ENCODE measurements around the gene LGALS1.
"Not testable (repeated sequence)": the region's sequence is repeated elsewhere in the genome, so short reads cannot be mapped to it uniquely, and the experiment has no call there.

Gene LGALS1

DNA sequence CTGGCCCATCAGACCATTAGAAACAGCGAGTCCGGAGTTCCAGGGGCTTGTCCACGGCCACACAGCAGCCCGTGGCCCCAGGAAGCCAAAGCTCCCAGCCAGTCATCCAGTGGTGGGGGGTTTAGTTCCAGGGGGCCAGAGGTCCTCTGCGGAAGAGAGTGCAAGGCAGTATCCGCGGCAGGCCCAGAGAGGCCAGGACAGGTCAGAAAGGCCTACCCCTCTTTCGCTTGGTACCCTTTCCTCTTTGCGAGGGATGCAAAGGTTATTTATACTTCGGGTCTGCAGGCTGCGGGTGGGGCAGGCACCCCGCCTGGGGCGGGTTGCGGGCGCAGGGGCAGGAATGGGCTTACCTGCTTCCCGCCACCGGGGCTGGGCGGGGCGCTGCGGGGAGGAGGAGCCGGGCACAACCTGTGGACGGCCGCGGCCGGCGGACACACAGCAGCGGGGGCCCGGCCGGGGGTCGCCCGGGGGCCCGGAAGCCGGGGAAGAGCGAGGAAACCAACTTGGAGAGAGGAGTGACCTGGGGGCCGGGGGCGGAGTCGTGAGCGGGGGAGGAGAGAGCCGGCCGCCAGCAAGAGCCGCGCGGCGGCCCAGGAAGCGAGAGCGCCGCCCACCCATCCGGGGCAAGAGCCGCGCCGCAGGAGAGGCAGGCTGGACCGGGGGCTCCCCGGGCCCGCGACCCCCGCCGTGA lies 36.2 kb upstream of the LGALS1 start, which contains the start of gene SH3BP1:
TSS of gene SH3BP1 (plus strand) at position 600 of the 691 bp plus-strand sequence. CDS start 119 bp downstream, outside the sequence.
- DNase-seq (ENCODE audit: low spot score), result peak; percentile 35

DNA sequence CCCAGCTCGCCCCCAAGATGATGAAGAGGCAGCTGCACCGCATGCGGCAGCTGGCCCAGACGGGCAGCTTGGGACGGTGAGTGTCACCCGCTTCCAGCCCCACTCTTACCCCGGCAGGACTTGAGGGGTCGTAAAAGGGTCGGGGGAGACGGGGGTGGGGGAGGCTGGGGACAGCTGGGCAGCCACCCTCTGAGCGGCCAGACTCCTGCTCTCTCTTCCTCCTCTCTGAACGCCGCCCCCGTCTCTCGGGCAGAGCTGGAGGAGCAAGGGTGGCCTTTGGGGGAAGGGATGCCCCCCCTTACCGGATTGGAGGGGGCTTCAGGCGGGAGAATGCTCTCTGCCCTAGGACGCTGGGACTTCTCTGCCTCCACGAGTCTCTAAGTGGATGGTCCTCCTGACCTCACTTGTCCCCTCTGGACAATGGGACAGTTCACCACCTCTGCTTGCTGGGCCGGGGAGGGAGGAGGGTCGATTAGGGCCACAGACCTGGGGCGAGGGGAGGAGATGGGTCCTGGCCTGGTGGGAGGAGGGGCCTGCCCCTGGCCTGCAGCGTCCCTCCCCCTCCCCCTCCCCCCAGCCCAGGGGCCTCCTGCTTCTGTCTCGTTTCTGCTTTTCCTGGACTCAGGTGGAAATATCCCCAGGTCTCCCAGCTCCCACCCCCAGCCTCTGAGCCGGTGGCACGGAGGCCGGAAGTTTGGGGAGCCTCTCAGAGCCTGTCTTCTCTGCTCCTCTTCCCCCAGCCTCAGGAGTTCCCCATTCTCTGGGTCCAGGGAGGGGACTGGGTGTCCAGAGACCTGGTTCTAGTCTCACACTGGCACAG lies 35.5 kb upstream of the LGALS1 start:
- DNase-seq (ENCODE audit: low spot score), result no peak

DNA sequence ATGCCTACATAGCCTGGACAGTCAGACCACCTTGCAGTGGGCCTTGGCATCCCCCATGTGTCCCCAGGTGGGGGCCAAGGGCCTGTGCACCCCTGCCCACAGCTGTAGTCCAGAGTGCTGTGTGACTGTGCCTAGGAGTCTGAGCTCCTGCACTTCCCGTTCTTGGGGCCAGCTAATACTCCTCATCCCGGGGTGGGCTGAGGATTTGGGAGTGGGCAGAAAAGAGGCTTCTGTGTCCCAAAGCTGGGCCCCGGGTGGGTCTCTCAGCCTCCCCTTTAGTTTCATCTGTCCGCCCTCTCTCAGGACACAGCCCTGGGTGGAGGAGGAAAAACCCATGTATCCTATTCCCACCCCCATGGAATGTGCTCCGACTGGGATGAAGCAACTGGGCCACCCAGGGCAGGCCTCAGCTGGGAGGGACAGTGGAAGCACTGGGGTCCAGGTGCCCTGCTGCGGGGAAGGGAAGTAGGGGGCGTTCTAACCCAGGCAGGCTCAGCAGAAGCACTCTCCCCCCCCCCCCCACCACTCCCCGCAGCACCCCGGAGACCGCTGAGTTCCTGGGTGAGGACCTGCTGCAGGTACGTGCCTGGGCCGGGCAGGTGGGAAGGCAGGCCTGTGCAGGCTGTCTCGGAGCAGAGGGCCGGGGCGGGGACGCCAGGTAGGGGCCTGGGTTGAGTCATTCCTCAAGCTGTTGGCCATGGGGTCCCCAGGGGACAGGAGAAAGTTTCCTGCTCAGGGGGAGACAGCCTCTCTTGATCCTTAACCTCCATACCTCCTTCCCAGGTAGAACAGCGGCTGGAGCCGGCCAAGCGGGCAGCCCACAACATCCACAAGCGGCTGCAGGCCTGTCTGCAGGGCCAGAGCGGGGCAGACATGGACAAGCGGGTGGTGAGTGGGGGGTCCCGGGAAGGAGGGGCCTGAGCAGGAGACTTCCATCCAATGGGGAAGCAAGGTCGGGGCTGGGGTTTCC lies 34.6 kb upstream of the LGALS1 start:
- DNase-seq (ENCODE audit: low spot score), result no peak

DNA sequence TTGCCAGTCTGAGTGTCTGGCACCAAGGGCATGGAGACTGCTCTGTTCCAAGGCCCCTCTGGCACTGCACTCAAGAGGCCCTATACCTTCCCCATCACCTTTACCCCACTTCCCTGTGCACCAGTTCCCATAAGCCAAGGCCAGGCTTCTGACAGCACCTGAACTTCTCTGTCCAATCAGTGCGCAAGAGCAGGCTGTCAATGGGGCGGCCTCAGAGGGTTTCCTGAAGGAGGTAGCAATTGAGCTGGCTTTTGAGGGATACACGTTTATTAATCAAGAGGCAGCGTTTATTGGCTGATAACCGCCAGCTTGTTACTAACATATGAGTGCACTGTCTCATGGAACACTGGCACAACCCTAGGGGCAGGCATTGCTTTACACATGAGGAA lies 33.9 kb upstream of the LGALS1 start:
- no peak for DNase-seq (ENCODE audit: low spot score)

DNA sequence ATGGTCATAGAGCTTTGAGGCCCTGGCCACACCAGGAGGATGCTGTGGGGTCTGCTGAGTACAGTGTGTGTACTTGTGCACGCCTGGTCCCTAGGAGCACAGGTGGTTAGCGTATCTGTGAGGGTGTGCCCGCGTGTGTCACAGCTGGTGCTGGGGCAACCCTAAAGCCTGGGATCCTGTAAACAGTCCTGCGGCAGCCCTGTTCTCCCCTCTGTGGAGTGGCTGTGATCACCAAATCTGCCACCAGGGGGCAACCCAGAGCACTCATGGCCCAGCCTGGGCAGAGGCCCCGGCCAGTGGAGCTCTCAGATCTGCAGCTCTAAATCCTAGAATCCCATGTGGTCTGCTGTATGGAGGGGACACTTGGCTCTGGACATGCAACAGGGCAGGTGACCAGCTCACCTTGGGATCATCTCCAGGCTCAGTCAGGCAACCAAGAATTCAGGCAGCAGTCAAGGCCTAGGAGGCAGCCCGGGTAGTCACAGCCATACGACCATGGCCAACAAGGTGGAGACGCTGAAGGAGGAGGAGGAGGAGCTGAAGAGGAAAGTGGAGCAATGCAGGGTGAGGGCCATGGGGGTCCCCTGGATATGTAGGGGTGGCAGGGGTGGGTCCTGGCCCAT lies 32.1 kb upstream of the LGALS1 start:
- peak; percentile 73 for DNase-seq (ENCODE audit: low spot score)

DNA sequence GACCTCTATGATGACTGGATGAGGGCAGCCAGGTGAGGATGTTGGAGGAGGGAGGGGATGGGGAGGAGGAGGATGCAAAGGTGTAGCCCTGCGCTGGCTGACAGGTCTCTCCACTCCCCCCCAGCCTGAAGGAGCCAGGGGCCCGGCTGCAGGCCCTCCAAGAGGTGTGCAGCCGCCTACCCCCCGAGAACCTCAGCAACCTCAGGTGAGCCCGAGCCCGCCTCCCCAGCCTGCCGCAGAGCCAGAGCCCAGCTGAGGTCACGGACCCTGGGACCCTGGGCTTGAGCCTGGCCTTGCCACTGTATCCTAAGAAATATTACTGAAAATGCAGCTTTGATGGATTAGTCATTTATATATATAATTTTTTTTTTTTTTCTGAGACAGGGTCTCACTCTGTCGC lies 28.1 kb upstream of the LGALS1 start:
- no peak for DNase-seq (ENCODE audit: low spot score)

DNA sequence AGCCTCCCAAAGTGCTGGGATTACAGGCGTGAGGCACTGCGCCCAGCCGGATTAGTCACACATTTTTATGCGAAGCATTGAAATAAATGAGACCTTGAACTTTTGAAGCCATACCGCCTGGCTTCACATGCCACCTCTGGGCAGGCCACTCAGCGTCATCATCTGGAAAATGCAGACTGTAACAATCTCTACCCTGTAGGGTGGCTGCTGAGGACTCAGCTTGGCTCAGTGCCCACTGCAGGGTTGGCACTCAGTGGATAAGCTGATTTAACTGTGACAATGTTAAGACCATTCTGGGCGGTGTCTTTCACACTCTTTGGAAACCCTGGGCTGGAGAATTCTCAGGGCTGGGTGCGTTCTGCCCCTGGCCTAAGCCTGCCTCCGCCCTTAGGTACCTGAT lies 27.5 kb upstream of the LGALS1 start:
- DNase-seq (ENCODE audit: low spot score), result peak; percentile 53

DNA sequence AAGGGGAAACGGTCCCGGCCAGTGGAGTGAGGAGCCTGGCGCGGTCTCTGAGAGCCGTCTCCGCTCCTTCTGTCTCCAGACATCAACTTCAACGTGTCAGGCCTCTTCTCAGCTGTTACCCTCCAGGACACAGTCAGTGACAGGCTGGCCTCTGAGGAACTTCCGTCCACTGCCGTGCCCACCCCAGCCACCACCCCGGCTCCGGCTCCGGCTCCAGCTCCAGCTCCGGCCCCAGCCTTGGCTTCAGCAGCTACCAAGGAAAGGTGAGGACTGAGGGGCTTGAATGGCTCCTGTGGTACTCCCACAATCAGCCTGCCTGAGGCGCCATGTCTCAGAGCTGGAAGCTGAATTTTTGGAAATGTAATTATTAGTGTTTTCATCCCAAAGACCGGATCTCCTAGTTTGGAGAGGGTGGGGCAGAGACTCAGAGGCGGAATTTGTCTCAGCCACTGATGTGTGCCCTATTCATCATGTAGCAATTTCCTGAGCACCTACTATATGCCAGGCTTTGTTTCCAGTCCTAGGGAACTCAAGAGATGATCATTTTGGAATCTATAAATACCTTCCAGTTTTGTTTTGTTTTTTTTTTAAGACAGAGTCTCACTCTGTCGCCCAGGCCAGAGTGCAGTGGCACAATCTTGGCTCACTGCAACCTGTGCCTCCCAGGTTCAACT lies 24.8 kb upstream of the LGALS1 start:
- DNase-seq (ENCODE audit: low spot score), result no peak

DNA sequence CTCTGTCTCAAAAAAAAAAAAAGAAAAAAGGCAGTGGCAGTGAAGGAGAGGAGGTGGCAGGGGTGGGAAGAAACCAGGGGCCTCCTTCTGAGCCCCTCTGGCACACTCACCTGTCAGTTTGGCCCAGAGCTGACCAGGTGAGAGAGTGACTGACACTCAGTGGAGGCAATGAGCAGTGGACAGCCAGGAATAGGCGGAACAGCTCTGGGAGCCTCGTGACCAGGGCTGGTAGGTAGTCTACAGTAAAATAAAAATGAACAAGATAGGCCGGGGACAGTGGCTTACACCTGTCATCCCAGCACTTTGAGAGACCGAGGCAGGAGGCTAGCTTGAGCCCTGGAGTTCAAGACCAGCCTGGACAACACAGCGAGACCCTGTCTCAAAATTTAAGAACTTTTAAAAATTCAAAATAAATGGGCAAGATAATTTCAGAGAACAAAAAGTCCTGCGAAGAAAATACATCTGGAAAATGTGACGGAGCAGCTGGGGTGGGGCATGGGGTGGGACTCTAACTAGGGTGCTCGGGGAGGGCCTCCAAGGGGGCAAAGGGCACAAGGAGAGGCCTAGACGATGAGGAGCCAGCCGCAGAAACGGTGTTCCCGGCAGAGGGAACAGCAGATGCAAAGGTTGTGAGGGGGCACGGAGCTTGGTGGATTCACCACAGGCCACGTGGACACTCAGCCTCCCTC lies 20.7 kb upstream of the LGALS1 start:
- DNase-seq (ENCODE audit: low spot score), result no peak

DNA sequence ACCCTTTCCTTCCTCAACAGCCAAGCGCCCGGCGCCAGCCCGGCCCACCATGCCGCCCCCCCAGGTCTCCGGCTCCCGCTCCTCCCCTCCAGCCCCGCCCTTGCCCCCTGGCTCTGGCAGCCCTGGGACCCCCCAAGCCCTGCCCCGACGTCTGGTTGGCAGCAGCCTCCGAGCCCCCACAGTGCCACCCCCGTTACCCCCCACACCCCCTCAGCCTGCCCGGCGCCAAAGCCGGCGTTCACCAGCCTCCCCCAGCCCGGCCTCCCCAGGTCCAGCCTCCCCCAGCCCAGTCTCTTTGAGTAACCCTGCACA lies 20.2 kb upstream of the LGALS1 start:
- no peak for DNase-seq (ENCODE audit: low spot score)

DNA sequence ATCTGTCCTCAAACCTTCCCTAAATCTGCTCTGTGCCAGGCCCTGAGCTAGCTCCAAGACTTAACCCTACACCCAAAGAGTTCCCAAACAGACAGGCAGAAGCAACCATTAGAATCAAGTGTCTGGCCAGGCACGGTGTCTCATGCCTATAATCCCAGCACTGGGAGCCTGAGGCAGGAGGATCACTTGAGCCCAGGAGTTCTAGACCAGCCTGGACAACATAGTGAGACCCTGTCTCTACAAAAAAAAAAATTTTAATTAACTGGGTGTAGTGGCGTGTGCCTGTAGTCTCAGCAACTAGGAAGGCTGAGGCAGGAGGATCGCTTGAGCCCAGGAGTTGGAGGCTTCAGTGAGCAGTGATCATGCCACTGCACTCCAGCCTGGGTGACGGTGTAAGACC lies 18.9 kb upstream of the LGALS1 start:
- not testable (repeated sequence) for DNase-seq (ENCODE audit: low spot score)

DNA sequence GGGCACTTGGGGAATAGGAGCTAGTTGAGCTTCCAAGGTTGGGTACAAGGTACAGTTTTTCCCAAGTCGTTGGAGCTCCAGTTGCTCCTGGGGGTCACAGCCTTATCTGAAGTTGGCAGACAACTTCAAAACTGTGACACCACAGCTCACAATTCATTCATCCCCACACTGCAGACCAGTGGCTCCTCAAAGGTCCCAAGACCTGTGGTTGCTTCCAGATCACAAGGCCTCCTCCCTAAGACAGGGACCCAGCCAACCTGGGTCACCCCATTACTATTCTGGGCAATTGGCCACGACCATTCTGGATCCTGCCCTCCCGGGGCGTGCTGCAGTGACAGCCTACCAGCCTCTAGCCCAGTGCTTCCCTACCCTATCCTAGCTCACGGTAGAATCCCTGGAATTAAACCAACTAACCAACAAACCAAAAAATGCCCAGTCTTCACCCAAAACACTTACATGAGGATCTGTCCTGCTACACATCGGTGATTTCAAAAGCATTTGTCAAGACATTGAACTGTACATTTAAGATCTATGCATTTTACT lies 17.8 kb upstream of the LGALS1 start:
- DNase-seq (ENCODE audit: low spot score), result no peak

DNA sequence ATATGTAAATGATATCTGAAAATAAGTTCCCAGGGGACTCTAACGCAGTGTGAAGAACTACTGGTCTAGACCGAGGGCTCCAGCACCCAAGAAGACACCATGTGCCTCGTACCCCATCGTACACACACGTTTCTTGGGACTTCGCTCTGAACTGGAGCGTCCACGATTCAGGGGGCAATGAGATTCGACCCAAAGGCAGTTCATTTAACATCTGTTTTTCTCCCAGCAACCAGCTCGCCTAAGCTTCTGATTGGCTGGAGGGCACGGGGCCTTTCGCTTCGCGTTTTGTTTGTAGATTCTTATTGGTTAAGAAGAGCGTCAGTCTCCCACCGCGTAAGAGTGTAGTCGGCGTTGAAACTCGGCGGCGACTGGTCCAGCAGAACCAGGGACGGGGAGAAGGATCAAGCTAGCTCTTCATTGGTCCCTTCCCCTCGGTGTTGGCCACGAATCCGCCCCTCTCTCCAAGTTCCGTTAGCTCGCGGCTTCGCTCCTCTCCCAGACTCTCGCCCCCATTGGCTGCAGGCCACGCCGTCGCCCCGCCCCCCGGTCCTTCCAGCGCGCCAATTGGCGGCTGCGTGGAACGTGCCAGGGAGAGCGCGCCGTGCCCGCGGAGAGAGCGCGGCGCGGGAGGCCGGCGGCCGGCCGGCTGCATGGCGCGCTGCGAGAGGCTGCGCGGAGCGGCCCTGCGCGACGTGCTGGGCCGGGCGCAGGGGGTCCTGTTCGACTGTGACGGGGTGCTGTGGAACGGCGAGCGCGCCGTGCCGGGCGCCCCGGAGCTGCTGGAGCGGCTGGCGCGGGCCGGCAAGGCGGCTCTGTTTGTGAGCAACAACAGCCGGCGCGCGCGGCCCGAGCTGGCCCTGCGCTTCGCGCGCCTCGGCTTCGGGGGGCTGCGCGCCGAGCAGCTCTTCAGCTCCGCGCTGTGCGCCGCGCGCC lies 17.0 kb upstream of the LGALS1 start, which contains the start of gene PDXP:
TSS of gene PDXP (plus strand) at position 591 of the 933 bp plus-strand sequence. CDS start at position 651, 60 bp downstream.
- peak; percentile 99 for DNase-seq (ENCODE audit: low spot score)

DNA sequence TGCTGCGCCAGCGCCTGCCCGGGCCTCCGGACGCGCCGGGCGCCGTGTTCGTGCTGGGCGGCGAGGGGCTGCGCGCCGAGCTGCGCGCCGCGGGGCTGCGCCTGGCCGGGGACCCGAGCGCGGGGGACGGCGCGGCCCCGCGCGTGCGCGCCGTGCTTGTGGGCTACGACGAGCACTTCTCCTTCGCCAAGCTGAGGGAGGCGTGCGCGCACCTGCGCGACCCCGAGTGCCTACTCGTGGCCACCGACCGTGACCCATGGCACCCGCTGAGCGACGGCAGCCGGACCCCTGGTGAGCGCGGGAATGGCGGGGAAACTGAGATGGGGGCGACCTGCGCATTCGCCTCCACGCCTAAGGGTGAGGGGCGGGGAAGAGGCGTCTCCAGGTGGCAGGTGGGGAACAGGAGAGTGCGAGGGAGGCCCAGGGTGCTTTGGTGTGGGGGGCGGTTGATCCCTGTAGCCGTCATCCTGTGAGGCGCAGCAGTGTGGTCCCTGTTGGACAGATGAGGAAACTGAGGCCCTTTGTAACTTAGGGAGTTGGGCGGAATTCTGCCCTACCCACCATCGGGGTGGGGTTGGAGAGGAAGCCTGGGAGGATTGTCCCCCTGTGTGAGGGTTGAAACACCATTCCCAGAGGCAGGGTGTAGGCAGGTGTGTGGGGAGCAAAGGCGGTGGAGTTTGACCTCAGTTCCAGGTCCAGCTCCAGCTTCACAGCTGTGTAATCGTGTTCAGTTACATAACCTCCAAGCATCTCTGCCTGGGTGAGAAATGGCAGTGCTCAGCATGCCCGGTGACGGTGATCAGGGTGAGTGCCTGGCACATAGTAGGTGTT lies 16.2 kb upstream of the LGALS1 start:
- no peak for DNase-seq (ENCODE audit: low spot score)

DNA sequence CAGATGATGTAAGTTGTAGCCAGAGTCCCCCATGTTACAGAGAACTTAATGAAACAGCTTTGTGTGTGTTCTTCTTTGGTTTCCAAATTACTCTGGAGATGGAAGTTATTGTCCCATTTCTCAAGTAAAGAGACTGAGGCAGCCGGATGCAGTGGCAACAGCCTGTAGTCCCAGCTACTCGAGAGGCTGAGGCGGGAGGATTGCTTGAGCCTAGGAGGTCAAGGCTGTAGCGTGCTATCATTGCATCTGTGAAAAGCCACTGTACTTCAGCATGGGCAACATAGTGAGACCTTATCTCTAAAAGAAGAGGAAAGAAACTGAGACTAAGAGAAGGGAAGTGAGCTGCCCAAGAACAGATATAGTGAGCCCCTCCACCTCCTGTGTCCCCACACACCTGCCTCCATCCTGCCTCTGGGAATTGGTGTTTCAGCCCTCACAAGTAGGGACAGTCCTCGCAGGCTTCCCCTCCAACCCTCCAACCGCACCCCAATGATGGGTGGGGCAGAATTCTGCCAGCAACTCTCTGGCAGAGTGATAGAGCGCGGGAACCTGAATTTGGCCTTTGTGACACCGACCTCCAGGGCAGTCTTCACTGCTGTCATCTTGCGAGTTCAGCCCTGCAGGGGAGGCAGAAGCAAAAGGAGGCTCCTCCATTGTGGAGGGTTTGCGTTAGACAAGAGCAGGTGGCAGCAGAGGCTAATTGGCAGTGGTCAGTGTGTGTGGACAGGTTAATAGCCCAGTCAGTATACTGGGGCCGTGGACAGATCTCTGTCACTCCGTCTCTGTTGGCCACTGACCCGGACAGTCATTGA lies 15.3 kb upstream of the LGALS1 start:
- no peak for DNase-seq (ENCODE audit: low spot score)

DNA sequence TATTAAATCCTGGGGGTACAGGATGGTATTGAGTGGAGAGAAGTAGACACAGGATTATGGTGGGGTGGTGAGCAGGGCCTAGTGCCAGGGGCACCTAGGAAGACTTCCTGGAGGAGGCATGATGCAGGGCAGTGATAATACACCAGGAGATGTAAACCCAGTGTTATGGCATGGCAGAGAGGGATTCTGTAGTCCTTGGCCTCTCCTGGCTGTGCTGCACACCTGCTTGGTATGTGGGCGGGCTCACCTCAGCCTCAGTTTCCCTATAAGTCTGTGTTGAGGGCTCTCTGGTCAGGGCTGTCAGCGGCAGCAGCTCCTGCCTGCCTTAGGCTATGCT lies 14.8 kb upstream of the LGALS1 start:
- no peak for DNase-seq (ENCODE audit: low spot score)

DNA sequence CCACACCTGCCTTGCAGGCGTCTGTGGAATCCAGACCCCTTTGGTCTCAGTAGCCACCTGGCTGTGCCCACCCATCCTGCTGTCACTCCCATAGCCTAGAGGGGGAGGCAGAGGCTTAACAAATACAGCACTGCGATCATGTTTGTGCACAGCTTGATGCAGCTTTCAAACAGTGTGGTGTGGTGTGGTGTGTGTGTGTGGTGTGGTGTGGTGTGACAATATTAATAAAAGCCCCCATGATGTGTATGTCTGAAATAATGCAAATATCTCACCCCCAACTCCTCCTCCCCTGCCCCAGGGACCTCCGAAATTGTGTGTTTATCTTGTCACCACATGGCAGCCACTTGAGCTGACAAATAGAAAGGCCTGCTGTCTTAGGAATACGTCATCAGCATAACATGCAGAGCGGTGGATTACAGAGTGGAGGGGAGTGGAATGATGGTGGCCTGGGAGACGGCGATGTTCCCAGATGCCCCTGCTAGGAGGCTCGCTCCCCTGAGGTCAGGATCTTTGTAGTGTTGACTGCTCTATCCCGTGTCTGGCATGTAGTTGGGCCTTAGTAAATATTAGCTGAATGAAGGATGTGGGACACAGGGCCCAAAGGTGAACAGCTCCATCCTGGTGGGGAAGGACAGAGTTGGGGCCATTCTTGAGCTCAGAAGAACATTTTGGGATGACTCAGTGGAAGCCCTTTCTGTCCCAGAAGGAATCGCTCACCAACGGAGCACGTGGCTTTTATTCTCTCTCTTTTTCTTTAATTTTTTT lies 14.1 kb upstream of the LGALS1 start:
- DNase-seq (ENCODE audit: low spot score), result no peak

Measured in LoVo (cell line).